ENCODE measurements around the gene ZSCAN10. TPM values are rescaled to one million over a fixed set of nuclear protein-coding genes. Genes with fewer than 3 reads are reported as not detected.

ZSCAN10 gene
- total RNA-seq, 2 experiments from 2014 or later: 0.21 to 0.23 TPM

GRCh38 chr16:3050487-3050886 lies 48.6 kb downstream of the ZSCAN10 start:
- ATAC-seq (no peak), DNase-seq (no peak)
- no peaks in the 10 kb centered on the region for H3K9me3 Mint-ChIP-seq (ENCODE audit: low read depth)
- peak overlapping the region; percentile 48 for H3K4me3 Mint-ChIP-seq
- H3K4me1 Mint-ChIP-seq: peaks cover 69% of the 10 kb centered on the region
- CTCF ChIA-PET: interaction anchor here (0.9 to 15.3 kb wide), 8 partner anchors 9 to 117 kb away, joined by 3 to 342 read pairs (median 4); partner anchors contain the start of genes HCFC1R1, THOC6 and TNFRSF12A
- H3K27ac Mint-ChIP-seq: peak overlapping the region; percentile 69
- peaks cover 49% of the 10 kb centered on the region for H3K36me3 Mint-ChIP-seq
- peaks cover under 1% of the 10 kb centered on the region for H3K27me3 Mint-ChIP-seq

DNA sequence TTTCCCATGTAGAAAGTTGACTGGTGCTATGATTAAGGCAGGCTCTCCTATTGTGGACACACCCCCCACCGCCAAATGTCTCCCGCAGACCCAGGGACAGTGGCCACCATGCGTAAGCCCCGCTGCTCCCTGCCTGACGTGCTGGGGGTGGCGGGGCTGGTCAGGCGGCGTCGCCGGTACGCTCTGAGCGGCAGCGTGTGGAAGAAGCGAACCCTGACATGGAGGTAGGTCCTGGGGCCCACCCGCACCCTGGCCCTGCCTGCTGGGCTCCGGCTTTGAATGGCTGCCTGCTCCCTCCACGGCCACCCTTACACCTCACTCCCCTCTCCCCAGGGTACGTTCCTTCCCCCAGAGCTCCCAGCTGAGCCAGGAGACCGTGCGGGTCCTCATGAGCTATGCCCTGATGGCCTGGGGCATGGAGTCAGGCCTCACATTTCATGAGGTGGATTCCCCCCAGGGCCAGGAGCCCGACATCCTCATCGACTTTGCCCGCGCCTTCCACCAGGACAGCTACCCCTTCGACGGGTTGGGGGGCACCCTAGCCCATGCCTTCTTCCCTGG lies 49.1 kb downstream of the ZSCAN10 start:
- Mint-ChIP-seq H3K27ac (peak overlapping the region; percentile 69), H3K36me3 (peaks cover 47% of the 10 kb centered on the region), H3K4me1 (peaks cover 69% of the 10 kb centered on the region), H3K4me3 (peak overlapping the region; percentile 48), H3K27me3 (peaks cover 4% of the 10 kb centered on the region), H3K9me3 (ENCODE audit: low read depth) (no peaks in the 10 kb centered on the region)
- CTCF ChIA-PET: interaction anchor here (0.9 to 15.3 kb wide), 4 partner anchors 9 to 56 kb away, joined by 3 to 342 read pairs (median 32); partner anchors contain the start of genes HCFC1R1 and THOC6
- DNase-seq: peak; percentile 41
- no peak for ATAC-seq

DNA sequence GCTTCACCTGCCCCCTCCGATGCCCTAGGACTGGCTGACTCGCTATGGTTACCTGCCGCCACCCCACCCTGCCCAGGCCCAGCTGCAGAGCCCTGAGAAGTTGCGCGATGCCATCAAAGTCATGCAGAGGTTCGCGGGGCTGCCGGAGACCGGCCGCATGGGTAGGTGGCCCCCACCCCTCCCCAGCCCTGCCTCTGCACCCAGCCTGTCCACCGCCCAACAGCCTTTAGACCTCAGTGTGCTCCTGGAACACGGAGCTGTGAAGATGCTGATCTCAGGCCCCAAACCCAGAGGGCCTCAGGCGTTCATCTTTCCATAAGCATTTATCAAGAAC lies 51.7 kb downstream of the ZSCAN10 start:
- DNase-seq: peak; percentile 51
- Mint-ChIP-seq H3K27me3 (peaks cover 10% of the 10 kb centered on the region), H3K27ac (peak overlapping the region; percentile 82), H3K4me3 (peak overlapping the region; percentile 82), H3K9me3 (ENCODE audit: low read depth) (no peaks in the 10 kb centered on the region), H3K4me1 (peaks cover 59% of the 10 kb centered on the region), H3K36me3 (peaks cover 33% of the 10 kb centered on the region)
- ATAC-seq: no peak
- CTCF ChIA-PET: interaction anchor here (0.9 to 15.3 kb wide), 14 partner anchors 9 to 462 kb away, joined by 3 to 342 read pairs (median 4); partner anchors contain the start of genes HCFC1R1, IL32, THOC6 and ZNF213

- Mint-ChIP-seq H3K9me3 (ENCODE audit: low read depth) (no peaks in the 10 kb centered on the region), H3K4me3 (peak overlapping the region; percentile 82), H3K4me1 (peaks cover 55% of the 10 kb centered on the region), H3K27ac (peak overlapping the region; percentile 82), H3K36me3 (peaks cover 29% of the 10 kb centered on the region), H3K27me3 (peaks cover 10% of the 10 kb centered on the region)
- CTCF ChIA-PET: interaction anchor here (0.9 to 15.3 kb wide), 12 partner anchors 10 to 120 kb away, joined by 3 to 342 read pairs (median 5); partner anchors contain the start of genes HCFC1R1, IL32, THOC6 and ZNF213
- ATAC-seq: peak; percentile 28
- DNase-seq: peak; percentile 61
Observed at GRCh38 chr16:3046641-3047386, 52.3 kb downstream of the ZSCAN10 start.

DNA sequence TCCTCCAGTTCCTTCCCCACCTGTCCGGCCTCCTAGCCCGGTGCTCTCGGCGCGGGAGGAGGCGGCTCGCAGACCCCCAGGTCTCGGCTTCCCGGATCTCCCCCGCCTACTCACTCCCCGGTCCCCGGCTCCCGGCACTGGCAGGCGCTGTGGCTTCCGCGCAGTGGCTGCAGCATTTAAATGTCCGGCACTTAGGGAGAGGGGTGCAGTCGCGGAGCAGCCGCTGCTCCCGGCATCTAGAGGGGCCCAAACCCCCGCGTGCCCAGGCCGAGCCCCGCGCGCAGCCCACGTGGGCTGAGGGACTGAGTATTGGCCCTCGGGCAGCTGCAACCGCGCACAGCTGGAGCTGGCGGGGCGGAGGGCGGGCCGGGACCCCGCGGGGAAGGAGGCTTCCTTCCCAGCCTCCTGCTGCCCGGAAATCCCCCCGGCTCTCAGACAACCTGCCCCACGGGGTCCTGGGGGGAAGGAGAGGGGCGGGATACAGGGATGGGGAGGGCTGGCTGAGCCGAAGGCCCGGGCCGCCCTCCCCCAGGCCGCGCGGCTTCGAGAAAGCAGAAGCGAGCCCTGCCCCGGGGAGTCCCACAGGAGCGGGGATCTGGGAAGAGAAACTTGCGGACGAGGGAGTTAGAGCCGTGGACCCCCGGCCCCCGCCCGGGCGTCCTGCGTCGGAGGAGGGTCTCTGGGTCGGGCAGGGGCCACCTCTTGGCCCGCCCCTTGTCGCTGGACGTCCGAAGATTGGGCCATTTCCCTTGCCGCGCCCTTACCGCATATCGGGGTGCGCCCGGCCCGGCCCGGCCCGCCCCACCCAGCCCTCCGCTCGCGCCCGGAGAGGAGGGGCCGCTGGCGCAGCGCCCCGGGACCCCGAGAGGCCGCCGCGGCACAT lies 53.1 kb downstream of the ZSCAN10 start, which contains the start of gene MMP25:
Gene MMP25 (plus strand): TSS at position 804 of the 883 bp plus-strand sequence. CDS start 357 bp downstream, outside the sequence.
- peaks cover 47% of the 10 kb centered on the region for H3K4me1 Mint-ChIP-seq
- CTCF ChIA-PET: interaction anchor here (0.6 to 15.3 kb wide), 6 partner anchors 12 to 88 kb away, joined by 3 to 342 read pairs (median 4); partner anchors contain the start of genes HCFC1R1, THOC6, TNFRSF12A and ZNF213
- H3K27ac Mint-ChIP-seq: peak within 1 kb of the TSS; percentile 83
- peaks cover 10% of the 10 kb centered on the region for H3K27me3 Mint-ChIP-seq
- no peaks in the 10 kb centered on the region for H3K9me3 Mint-ChIP-seq (ENCODE audit: low read depth)
- DNase-seq (peak; percentile 60), ATAC-seq (peak; percentile 52)
- H3K4me3 Mint-ChIP-seq: peak within 1 kb of the TSS; percentile 88
- peaks cover 22% of the 10 kb centered on the region for H3K36me3 Mint-ChIP-seq

DNA sequence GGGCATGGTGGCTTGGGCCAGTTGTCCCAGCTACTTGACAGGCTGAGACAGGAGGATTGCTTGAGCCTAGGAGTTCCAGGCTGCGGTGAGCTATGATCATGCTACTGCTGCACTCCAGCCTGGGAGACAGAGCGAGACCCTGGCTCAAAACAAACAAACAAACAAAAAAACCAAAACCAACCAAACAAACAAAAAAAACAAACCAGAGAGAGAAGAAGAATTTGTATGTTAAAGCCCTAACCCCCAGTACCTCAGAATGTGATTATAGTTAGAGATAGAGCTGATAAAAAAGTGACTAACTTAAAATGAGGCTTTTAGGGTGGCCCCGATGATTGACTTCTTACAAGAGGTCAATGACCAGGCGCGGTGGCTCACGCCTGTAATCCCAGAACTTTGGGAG lies 54.4 kb downstream of the ZSCAN10 start:
- H3K4me1 Mint-ChIP-seq: peaks cover 34% of the 10 kb centered on the region
- CTCF ChIA-PET: interaction anchor here (1.0 to 15.3 kb wide), 7 partner anchors 14 to 85 kb away, joined by 3 to 342 read pairs (median 4); partner anchors contain the start of genes HCFC1R1, IL32, THOC6 and TNFRSF12A
- no peaks in the 10 kb centered on the region for H3K9me3 Mint-ChIP-seq (ENCODE audit: low read depth)
- peaks cover 17% of the 10 kb centered on the region for H3K27me3 Mint-ChIP-seq
- ATAC-seq: no peak
- H3K36me3 Mint-ChIP-seq: peaks cover 14% of the 10 kb centered on the region
- H3K4me3 Mint-ChIP-seq: peak overlapping the region; percentile 88
- H3K27ac Mint-ChIP-seq: peak overlapping the region; percentile 83
- DNase-seq: no peak

DNA sequence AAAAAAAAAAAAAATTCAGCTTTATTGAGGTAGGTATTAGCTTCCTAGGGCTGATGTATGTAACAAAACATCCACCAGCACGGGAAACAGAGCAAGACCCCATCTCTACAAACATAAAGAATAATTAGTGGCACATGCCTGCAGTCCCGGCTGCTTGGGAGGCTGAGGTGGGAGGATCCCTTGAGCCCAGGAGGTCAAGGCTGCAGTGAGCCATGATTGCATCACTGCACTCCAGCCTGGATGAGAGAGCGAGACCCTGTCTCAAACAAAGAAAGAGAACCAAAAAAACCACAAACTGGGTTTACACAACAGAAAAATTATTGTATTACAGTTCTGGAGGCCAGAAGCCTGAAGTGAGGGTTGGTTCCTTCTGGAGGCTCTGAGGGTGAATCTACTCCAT lies 56.7 kb downstream of the ZSCAN10 start:
- H3K36me3 Mint-ChIP-seq: peaks cover 4% of the 10 kb centered on the region
- no peak for DNase-seq
- peaks cover 17% of the 10 kb centered on the region for H3K4me1 Mint-ChIP-seq
- CTCF ChIA-PET: interaction anchor here (0.9 to 15.3 kb wide), 4 partner anchors 13 to 87 kb away, joined by 3 to 342 read pairs (median 12); partner anchors contain the start of genes HCFC1R1 and THOC6
- no peak overlapping the region for H3K4me3 Mint-ChIP-seq
- no peaks in the 10 kb centered on the region for H3K9me3 Mint-ChIP-seq (ENCODE audit: low read depth)
- no peak for ATAC-seq
- peaks cover 37% of the 10 kb centered on the region for H3K27me3 Mint-ChIP-seq
- no peak overlapping the region for H3K27ac Mint-ChIP-seq

GRCh38 chr16:3038896-3039295 lies 60.2 kb downstream of the ZSCAN10 start:
- H3K27me3 Mint-ChIP-seq: peaks cover 58% of the 10 kb centered on the region
- peaks cover 8% of the 10 kb centered on the region for H3K4me1 Mint-ChIP-seq
- no peaks in the 10 kb centered on the region for H3K9me3 Mint-ChIP-seq (ENCODE audit: low read depth)
- H3K27ac Mint-ChIP-seq: no peak overlapping the region
- no peak overlapping the region for H3K4me3 Mint-ChIP-seq
- H3K36me3 Mint-ChIP-seq: peaks cover 2% of the 10 kb centered on the region
- DNase-seq: no peak
- CTCF ChIA-PET: interaction anchor here (0.6 to 15.3 kb wide), 6 partner anchors 9 to 242 kb away, joined by 3 to 342 read pairs (median 6); partner anchors contain the start of genes HCFC1R1 and THOC6
- ATAC-seq: no peak

Other genes with a start within 250 kb of the ZSCAN10 start
- not detected for gene PRSS22, start 241.1 kb downstream of the ZSCAN10 start, total RNA-seq
- 10 to 100 TPM; 19.6 to 19.7 TPM for gene FLYWCH2, start 216.1 kb downstream of the ZSCAN10 start, total RNA-seq
- gene FLYWCH1, start 187.4 kb downstream of the ZSCAN10 start, total RNA-seq: 10 to 100 TPM; 52.7 to 58.1 TPM
- gene KREMEN2, start 135.0 kb downstream of the ZSCAN10 start, total RNA-seq: under 1 TPM; 0.35 to 0.40 TPM
- 10 to 100 TPM; 58.7 to 62.9 TPM for gene PAQR4, start 129.9 kb downstream of the ZSCAN10 start, total RNA-seq
- 100 to 1,000 TPM; 146 to 199 TPM for gene PKMYT1, start 118.8 kb downstream of the ZSCAN10 start, total RNA-seq
- gene CLDN9, start 86.4 kb downstream of the ZSCAN10 start, total RNA-seq: under 1 TPM; 0.09 to 0.15 TPM
- not detected for gene CLDN6, start 81.1 kb downstream of the ZSCAN10 start, total RNA-seq
- 1 to 10 TPM; 5.5 to 5.9 TPM for gene TNFRSF12A, start 78.9 kb downstream of the ZSCAN10 start, total RNA-seq
- gene HCFC1R1, start 75.4 kb downstream of the ZSCAN10 start, total RNA-seq: 10 to 100 TPM; 31.8 to 34.3 TPM
- 10 to 100 TPM; 45.6 to 51.5 TPM for gene THOC6, start 75.3 kb downstream of the ZSCAN10 start, total RNA-seq
- gene BICDL2, start 62.4 kb downstream of the ZSCAN10 start, total RNA-seq: under 1 TPM in 1 of 2 experiments, not detected in 1; 0.50 TPM
- gene MMP25, start 52.7 kb downstream of the ZSCAN10 start, total RNA-seq: 10 to 100 TPM; 34.0 to 88.3 TPM
- 1,000 to 10,000 TPM; 2,870 to 3,468 TPM for gene IL32, start 33.7 kb downstream of the ZSCAN10 start, total RNA-seq
- not detected for gene ZNF205, start 13.3 kb upstream of the ZSCAN10 start, total RNA-seq
- 10 to 100 TPM; 10.6 to 12.3 TPM for gene ZNF213, start 35.7 kb upstream of the ZSCAN10 start, total RNA-seq
- not detected for gene OR1F1, start 88.9 kb upstream of the ZSCAN10 start, total RNA-seq
- 10 to 100 TPM; 12.3 to 12.9 TPM for gene ZNF200, start 135.9 kb upstream of the ZSCAN10 start, total RNA-seq
- under 1 TPM; 0.07 to 0.09 TPM for gene MEFV, start 157.3 kb upstream of the ZSCAN10 start, total RNA-seq
- 10 to 100 TPM; 21.5 to 25.6 TPM for gene ZNF263, start 184.2 kb upstream of the ZSCAN10 start, total RNA-seq
- 1 to 10 TPM; 4.8 to 6.7 TPM for gene TIGD7, start 206.1 kb upstream of the ZSCAN10 start, total RNA-seq
- 10 to 100 TPM; 37.5 to 38.4 TPM for gene ZNF75A, start 206.2 kb upstream of the ZSCAN10 start, total RNA-seq

Data from activated CD8-positive, alpha-beta memory T cell treated with anti-CD3 and anti-CD28 coated beads, Interleukin-2, amount 10 ng/mL, durations not matched to agents 7 days and 5 days (primary cell).